ENCODE results near the gene XCR1.
"Not testable (repeated sequence)": the region's sequence is repeated elsewhere in the genome, so short reads cannot be mapped to it uniquely, and the experiment has no call there.

The XCR1 gene

GRCh38 chr3:46027021-46027705, at the start of gene XCR1:
Gene XCR1, minus strand, starts transcription at chr3:46027483. Its CDS starts 5,536 bp downstream, at chr3:46021947.
- no peak for DNase-seq

GRCh38 chr3:46076606-46077005, 49.3 kb upstream of the XCR1 start:
- DNase-seq, result peak; percentile 22

DNA sequence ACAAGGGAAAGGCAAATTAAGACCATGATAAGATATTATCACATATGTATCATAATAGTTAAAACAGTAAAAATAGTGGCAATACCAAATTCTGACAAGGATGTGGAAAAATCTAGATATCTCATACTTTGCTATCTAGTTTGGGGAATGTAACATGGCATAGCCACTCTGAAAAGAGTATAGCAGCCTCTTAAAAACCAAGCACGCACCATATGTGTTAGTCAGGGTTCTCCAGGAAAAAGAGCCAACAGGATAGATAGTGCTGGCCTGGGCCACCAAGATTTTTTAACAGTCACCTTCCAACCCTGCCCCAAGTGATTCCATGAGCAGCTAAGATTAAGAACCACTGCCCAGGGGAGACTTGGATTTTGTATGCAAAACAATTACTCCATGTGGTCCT, 48.5 kb upstream of the XCR1 start:
- no peak for DNase-seq

GRCh38 chr3:46071222-46071858, 44.1 kb upstream of the XCR1 start:
- no peak for DNase-seq

DNA sequence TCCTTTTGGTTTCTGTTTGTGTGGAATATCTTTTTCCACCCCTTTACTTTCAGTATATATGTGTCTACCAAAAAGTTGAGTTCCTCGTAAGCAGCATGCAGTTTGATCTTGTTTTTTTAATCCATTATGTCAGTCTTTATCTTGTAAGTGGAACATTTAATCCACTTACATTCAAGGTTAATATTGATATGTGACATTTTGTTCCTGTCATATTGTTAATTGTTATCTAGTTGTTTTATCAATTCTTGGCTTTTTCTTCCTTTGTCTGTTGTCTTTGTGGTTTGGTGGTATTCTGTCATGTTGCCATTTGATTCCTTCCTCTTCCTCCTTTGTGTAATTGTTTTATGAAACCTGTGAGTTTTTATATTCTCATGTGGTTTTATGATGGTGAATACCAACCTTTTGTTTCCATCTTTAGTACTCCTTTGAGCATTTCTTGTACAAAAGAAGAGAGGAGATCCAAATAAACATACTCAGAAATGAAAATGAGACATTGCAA, 43.4 kb upstream of the XCR1 start:
- peak; percentile 35 for DNase-seq

GRCh38 chr3:46068501-46068900, 41.2 kb upstream of the XCR1 start:
- peak; percentile 62 for DNase-seq

DNA sequence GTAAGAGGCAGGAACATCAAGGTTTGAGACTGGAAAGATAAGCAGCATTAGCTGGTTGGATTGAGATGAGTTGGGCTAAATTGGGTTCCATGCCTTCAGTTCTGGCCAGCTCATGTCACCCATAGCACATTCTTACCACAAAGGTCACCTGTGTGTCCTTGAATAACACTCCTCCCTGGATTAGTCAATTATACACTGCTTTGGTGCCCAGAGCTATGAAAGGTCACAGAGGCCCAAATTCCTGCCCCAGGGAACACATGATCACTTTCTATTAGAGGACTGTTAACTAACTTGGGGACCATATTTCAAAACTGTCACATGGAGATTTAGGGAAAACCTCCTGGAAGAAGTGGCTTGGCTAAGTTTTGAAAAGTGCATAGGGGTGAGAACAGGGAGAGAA, 40.1 kb upstream of the XCR1 start:
- DNase-seq, result no peak

- no peak for DNase-seq
These were observed 38.5 kb upstream of the XCR1 start for GRCh38 chr3:46065750-46066256.

- DNase-seq, result peak; percentile 96
These were observed 38.0 kb upstream of the XCR1 start for GRCh38 chr3:46065294-46065705.

DNA sequence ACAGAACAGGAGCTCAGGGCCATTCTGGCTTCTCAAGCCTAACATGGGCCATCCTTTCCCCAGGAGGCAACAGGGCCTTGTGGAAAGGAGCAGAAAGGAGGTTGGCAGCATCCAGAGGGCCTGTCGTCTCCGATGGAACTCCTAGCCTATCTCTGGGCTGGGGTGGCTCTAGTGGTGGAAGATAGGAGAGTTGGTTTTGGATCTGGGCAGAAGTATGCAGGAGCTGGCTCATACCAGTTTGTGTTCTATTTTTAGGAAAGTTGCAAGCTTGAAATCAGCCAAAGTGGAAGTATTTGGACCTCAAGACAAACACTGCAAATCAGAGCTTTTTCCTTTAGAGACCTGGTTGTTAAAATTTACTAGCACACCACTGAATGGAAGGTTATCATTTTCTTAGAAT, 35.4 kb upstream of the XCR1 start:
- no peak for DNase-seq

DNA sequence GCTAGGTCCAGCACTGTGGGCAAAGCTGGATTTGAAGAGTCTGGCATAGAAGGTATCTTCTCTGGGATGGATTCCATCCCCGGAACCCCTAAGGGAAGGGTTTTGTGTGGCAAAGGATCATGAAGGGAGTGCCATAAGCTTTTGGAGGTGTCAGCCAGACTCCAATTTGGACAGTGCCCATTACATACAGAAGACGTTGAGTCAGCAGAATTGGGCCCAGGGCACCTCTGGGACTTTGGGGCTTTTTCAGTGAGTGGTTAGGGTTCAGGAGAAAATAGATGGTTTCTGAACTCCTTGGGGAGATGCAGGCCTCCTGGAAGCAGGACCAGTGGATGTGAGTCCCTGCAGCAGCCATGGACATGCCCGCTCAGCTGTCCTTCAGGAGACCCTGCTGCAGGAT, 34.6 kb upstream of the XCR1 start:
- DNase-seq, result no peak

- DNase-seq, result no peak
These were observed 33.9 kb upstream of the XCR1 start for GRCh38 chr3:46061108-46061720.

DNA sequence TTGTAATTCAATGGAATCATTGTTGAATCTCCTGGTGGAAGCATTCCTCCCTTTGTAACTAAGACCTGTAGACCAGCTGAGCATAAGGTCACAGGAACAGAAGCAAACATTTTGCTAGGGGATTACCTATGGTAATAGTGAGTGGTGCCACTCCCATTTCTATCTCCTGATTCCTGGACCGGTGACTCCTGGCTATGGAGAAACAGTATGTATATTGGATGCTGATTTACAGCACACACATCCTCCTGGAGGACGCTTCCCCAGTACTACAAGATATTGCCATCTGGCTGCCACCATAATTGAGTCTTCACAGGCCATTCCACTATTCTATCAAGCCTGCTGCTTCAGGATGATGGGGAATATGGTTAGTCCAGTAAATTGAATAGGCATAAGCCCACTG, 33.3 kb upstream of the XCR1 start:
- no peak for DNase-seq

DNA sequence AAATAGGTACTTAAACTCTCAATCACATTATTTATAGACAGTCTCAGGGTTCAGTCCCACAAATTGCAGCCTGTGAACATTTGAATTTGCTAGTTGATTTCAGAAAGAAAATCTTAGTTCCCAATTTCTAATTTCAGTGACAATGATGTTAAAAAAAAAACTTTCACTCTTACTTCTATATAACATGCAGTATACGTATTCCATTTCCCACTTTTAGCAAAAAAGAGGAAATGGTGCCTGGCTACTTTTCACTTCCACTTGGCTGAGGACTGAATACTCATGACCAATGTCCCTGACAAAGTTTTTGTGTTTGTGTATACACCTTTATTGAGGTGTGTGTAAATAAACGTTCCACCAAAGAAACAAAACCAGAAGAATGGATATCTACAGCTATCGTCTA, 32.1 kb upstream of the XCR1 start:
- no peak for DNase-seq

GRCh38 chr3:46058981-46059380, 31.7 kb upstream of the XCR1 start:
- DNase-seq, result no peak

GRCh38 chr3:46057716-46058115, 30.4 kb upstream of the XCR1 start:
- DNase-seq, result no peak

DNA sequence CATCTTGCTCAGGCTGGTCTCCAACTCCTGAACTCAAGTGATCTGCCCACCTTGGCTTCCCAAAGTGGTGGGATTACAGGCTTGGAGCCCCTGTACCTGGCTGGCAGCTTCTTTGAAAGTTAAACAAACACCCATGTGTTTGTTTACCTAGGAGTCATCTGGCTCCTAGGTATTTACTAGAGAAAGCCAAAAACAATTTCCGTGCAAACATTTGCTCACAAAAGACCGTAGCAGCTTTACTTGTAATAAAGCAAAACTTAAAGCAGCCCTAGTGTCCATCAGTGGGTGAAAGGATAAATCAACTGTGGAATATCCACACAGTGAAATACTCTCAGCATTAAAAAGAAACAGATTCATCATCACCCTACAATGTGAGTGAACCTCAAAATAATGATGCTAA, 29.4 kb upstream of the XCR1 start:
- DNase-seq, result no peak

- not testable (repeated sequence) for DNase-seq
These were observed 26.7 kb upstream of the XCR1 start for GRCh38 chr3:46053761-46054515.

GRCh38 chr3:46053265-46053664, 26.0 kb upstream of the XCR1 start:
- not testable (repeated sequence) for DNase-seq

- DNase-seq, result no peak
These were observed 25.2 kb upstream of the XCR1 start for GRCh38 chr3:46052531-46052930.

DNA sequence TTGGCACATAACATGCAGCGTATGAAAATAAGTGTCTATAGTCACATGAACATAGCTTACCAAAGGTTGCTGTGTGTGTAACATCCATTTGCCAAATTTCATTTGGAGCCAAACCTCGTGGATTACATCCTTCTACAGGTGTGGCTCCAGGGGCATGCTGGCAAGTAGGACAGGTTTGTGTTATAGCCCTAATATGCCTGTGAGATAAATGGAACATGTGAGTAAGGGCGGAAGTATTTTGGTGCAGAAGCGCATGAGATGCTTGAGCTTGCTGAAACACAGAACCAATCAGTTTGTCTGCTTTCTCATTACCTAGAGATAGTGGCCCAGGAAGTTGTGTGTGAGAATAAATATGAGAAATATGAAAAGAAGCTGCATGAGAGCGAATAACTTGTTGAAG, 21.8 kb upstream of the XCR1 start:
- DNase-seq, result no peak

DNA sequence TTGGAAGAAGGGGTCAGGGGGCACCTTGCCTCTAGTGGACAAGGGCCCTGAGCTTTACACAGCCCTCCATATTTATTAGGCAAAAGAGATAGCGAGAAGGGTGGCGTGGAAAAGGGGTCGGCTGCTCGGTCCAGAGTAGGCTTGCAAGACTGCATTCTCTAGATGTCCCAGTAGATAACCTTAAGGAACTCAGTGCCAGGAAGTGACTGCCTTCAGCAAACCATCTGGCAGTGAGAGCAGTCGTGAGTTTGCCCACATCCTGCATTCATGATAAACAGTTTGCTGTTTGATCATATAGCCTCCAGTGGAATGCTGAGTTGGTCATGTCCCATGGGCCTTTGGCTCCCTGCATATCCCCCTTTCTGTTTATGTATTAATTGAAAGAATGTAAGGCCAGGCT, 18.9 kb upstream of the XCR1 start:
- peak; percentile 46 for DNase-seq

- DNase-seq, result no peak
These were observed 11.6 kb upstream of the XCR1 start for GRCh38 chr3:46038916-46039315.

Data from CD4-positive, alpha-beta T cell treated with Interleukin-4 for 4 hours (primary cell).